ENCODE measurements around the gene NXN.
"Not testable (repeated sequence)": the region's sequence is repeated elsewhere in the genome, so short reads cannot be mapped to it uniquely, and the experiment has no call there.

NXN gene

DNA sequence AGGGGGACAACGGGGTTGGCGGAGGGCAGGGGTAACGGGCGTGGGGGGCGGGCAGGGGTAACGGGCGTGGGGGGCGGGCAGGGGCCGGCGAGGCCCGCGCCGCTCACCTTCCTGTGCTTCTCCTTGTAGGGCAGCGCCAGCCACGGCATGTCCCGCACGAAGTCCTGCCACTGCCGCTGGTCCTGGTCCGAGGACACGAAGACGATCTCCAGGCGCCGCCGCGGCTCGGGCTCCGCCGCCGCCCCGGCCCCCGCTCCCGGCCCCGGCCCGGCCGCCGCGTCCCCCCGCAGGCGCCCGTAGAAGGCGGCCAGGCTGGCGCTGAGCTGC, 401 bp downstream of the NXN start:
- no peak for DNase-seq (ENCODE audit: low read depth)

DNA sequence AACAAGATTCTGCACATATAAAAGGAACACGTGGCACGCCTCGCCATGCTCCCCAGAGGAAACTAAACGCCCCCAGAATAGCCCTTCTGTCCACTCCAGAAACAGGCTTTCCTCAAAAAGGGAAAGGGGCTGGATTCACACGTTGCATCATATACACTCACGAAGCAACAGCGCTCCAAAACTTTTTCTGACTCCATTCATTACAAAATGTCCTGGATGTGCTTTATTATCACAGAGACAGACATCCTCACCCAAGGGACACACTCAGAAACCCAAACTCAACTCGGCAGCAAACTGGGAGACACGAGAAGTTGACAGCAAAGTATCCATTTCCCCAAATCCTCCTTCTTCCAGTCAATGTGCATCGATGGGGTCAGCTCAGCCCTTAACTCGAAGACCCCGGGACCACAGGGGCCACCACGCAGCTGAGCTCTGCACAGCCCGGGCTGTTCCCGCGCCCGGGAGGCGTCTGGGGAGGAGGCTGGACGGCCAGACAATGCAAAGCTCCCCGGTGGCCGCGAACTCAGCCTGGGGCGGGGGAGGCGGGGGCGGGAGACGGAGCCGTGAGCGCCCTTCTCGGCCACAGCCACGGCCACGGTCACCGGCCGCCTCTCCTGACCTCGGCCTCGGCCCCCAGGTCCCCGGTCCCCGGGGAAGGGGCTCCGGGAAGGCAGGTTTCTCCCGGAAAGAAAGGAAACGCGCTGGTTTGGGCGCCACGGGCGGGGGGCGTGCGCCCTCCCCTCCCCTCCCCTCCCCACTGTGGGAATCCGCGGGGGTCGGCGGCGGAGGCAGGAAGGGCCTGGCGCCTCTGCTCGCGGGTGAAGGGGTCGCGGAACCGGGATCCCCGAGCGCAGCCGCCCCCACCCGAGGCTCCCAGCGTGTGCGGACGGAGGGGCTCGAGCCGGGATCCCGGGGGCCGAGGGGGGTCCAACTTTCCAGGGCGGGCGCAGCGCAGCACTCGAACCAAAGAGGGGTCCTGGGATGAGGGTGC, 1.2 kb downstream of the NXN start:
- no peak for DNase-seq (ENCODE audit: low read depth)

DNA sequence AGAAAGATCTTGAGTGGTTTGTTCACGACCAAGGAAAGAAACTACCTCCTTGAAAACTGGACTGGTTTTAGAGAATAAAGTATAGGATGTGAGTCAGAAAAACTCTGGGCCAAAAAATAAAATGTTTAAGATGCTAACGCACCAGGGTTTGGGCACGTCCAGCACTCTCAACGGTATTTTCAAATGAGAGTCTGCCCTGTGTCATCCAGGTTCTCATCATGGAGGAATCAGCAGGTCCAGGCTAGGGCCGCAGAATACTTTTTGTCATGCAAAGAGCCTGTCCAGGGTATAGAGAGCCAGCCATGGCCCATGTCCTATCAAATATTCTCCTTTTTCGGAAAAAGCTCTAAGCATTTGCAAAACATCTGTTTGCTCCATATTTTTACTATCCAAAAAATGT, 2.4 kb downstream of the NXN start:
- DNase-seq (ENCODE audit: low read depth), result no peak

DNA sequence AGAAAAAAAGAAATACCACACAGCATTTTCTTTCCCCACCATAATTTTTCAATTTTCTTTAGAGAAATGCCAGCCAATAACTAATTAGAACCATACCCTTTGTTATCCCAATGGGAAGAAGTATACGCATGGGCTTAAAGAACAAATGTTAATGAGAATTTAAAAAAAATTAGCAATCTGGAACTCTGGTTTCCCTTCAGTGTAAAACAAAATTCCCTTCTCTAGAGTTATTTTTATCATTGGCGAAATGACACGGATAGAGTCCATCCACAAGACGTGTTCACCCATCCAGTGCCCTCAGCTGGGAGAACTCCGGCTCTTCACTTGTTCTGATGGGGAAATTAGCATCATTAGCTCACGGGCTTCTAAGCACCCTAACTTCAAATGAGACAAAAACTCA, 3.3 kb downstream of the NXN start:
- DNase-seq (ENCODE audit: low read depth), result no peak

DNA sequence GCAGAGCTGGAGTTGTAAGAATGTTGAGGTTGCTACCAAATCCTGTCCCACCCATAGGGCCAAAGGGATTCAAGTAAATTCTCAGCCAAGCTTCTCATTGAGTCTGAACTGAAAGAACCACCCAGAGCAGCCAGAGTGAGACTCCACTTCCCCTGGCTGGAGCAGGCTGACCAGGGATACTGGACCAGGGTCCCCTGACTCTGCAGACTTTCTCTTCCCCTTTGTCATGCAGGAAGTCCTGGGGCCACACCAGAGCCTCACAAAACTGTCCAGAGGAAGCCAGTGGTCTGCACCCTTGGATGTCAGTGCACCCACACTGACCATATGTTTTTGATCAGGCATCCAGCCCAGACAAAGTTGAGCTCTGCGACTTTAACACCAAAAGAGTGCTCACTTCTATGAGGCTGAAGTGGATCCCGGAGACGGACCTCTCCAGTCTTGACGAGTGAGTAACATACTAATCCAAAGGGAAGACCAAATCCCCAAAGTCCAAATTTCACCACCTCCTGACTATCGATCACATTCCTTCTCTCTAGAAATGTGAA, 4.1 kb downstream of the NXN start:
- DNase-seq (ENCODE audit: low read depth), result no peak

DNA sequence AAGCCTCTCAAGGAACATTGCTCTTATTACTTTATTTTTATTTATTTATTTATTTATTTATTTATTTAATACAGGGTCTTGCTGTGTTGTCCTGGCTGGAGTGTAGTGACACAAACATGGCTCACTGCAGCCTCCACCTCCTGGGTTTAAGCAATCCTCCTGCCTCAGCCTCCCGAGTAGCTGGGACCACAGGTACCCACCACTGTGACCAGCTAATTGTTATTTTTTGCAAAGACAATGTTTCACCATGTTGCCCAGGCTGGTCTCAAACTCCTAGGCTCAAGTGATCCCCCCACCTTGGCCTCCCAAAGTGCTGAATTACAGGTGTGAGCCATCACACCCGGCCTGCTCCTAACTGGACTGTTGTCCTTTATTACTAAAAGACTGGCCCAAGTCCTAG, 4.8 kb downstream of the NXN start:
- DNase-seq (ENCODE audit: low read depth), result not testable (repeated sequence)

DNA sequence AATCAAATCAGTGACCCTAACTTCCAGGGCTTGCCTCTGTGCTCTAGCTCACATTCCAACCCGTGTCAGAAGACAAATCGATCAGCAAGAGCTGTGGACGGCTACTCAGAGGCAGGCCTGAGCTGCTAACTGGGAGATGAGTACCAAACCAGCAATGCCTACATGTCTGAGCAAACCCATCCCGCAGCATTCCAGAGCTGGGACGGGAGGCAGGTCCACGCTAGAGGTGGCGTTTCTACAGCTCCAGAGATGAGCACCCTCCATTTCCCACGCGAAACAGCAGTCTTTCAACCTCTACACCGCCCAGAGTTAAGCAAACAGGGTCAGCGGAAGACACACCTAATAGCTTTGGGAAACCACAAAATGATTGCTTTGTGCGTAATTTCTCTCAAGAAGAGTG, 6.5 kb downstream of the NXN start:
- DNase-seq (ENCODE audit: low read depth), result no peak

DNA sequence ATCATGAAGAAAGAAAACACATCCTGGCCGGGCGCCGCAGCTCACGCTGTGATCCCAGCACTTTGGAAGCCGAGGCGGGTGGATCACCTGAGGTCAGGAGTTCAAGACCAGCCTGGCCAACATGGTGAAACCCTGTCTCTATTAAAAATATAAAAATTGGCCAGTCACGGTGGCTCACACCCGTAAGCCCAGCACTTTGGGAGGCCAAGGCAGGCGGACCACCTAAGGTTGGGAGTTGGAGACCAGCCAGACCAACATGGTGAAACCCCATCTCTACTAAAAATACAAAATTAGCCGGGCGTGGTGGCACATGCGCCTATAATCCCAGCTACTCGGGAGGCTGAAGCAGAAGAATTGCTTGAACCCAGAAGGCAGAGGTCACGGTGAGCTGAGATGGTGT, 7.7 kb downstream of the NXN start:
- not testable (repeated sequence) for DNase-seq (ENCODE audit: low read depth)

DNA sequence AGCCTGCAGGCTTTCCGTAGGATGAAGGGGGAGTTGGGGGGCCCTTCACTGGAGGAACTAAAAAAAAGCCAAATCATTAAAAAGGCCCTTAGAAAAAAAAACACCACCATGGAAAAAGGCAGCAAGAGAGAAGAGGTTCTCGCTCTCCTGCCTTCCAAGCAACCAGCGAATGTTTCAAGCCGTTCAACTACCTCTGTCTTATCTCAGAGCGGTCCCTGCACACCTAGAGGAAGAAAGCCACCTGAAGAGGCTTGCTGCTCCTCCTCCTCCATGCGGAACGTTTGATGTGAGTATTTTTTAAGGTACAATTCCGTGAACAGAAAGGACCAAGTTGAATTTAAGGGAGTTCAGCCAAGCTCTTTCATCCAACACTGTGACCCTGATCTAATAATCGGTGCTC, 9.2 kb downstream of the NXN start:
- no peak for DNase-seq (ENCODE audit: low read depth)

DNA sequence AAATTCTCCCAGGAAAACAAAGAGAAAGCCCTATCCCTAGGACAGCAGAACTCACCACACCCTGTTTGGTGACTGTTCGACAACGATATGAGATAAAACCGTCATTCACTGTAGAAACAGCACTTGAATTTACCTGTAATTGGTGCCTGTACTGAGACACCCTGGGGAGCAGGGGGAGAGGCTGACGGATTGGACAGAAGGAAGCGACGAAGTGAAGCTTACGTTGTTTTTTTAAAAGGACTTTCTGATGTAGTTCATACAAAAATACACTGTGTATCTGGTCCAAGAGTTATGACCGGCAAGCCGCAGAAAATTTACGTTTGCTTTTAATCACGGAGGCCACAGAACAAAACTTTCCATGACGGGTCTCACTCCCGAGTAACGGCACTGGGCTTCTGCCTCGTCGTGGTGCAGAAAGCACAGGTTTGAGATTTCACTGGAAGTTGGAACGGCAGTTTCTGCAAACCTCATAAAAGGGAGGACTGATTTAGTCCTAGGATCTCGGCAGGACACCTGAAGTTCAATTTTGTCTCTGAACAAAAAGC, 9.7 kb downstream of the NXN start:
- DNase-seq (ENCODE audit: low read depth), result no peak

DNA sequence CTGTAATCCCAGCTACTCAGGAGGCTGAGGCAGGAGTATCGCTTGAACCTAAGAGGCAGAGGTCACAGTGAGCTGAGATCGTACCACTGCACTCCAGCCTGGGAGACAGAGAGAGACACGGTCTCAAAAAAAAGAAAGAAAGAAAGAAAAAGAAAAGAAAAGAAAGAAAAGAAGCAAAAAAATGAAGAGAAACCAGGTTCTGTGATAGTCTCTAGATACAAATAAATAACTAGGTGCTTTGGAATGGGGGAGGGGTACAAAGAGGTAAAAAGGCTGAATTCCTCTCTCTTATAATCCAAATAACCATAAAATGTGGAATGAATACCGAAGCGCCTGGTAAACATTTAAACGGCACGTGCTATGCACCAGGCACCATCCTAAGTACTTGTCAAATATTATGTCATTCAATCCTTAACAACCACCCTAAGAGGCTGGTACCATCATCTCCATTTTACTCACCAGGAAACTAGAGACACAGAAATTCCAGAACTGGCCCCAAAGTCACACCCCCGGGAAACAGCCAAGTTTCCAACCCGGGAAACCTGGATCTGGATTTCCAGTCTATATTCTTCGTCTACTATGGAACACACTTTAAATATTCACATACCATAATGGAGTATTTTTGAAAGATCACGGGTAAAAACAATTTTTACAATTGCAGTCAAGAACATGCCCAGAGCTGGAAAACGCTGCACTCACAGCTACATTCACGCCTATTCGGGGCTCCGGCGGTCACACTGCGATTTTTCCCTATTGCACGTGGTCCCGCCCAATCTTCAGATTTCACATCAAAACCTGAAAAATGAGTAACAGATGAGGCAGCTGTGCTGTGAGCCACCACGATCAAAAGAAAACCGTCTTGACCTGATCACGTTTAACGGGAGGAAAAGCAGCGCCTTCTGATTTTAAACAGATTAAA, 10.5 kb downstream of the NXN start:
- DNase-seq (ENCODE audit: low read depth), result no peak

DNA sequence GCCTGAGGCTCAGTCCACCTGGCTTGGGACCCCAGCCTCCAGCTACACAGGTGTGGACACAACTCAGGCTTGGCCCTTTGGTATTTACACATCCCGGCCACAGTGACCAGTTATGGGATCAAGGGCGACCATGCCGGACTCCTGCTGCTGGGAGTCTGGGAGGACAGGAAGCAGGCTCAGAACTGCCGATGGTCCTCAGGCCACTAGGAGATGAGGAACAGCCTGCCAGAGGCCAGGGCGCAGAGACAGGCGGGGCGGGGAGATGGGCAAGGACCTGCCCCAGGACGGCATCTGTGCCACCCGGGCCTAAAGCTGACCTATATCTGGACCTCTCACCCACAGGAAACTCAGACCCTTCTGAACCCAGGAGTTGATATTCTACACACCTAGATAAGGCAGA, 12.5 kb downstream of the NXN start:
- no peak for DNase-seq (ENCODE audit: low read depth)

DNA sequence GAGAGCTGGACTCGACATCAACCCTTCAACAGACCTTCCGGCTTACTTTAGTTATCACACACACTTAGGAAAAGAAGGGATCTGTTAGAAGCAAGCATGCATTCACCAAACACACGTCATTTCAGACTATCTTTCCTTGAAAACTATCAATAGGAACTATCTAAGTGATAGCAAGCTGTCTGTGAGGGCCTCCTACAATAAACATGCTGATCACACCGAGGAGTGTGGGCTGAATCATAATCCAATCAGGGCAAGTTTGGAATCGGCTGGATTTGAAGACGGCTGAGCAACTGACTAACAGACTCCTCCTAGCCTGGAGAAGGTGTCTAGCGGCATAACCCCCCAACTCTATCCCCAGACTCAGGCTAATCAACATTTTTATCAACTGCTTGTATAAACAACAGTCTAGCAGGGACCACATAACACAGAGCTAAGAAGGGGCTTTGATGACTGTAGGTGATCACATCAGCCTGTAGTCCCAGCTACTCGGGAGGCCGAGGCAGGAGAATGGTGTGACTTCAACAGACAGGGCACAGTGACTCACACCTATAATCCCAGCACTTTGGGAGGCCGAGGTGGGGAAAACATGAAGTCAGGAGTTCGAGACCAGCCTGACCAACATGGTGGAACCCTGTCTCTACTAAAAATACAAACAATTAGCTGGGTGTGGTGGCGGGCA, 14.1 kb downstream of the NXN start:
- DNase-seq (ENCODE audit: low read depth), result no peak

DNA sequence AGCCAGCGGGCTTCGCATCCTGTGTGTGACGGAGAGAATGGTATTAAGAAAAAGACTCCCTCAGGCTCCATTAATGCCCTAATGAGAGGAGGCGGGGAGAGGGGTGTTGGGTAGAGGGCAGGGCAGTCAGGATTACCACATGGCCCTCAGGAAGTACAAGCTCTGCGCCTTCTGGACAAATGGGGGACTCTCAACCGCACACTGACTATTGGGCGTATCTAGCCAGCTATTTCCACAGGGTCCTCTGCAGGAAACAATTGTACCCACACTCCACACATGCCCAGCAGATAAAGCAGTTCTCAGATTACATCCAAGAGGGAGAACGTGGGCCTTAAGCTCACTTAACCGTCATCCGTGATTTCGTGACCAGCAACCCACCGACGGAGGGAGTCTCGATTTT, 14.7 kb downstream of the NXN start:
- no peak for DNase-seq (ENCODE audit: low read depth)

DNA sequence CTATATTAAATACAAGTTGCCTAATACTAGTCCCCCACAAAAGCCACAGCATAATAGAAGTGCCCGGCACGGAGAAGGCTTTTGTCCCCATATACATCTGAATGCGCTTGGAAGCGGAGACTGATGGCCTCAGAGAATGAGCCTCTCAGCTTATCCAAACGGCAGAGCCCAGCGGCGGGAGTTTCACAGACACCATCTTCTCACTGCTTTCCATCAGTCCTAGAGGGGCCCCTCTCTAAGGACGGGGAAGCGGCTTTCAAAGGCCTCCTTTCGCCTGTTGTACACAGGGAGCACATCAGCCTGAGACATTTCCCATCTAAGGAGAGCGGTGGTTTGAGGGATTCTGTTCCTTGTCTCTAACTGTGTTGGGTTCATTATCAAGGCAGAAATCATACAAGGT, 16.9 kb downstream of the NXN start:
- no peak for DNase-seq (ENCODE audit: low read depth)

DNA sequence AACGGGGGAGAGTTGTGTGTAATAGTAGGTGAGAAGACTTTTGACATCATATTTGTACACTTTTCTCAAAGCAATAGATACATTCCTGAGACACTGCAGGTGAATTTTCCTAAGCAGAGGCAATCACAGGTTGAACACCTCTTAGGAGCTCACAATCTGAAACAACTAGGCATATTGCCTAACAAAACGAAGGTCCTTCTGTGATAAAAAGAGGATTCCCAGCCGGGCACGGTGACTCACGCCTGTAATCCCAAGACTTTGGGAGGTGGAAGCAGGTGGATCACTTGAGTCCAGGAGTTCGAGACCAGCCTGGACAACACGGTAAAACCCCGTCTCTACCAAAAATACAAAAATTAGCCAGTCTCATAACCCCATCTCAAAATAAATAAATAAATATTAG, 17.4 kb downstream of the NXN start:
- no peak for DNase-seq (ENCODE audit: low read depth)

DNA sequence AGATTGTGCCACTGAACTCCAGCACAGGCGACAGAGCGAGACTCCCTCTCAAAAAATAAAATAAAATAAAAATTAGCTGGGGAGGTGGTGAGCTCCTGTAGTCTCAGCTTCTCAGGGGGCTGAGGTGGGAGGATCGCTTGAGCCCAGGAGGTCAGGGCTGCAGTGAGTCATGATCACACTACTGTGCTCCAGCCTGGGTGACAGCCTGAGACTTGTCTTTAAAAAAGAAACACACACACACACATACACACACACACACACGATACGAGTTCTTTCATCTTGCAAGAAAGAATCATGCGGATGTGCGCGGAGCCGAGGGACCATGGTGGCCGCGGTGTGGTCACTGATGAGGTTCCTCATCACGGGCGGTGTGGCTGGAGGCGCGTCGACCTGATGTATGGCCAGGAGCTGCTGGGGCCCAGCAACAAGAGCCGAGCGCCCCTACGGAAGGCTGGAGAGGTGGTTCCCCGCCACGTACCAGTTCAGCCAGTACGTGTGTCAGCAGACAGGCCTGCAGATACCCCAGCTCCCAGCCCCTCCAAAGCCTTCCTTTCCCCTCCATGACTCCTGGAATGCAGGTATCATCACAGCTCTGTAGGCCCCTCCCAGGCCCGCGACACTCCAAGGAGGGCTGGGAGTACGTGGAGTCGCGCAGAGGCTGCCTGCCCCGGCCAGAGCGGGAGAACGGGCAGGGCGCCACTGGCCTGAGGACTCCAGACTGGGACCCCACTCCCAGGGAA, 20.7 kb downstream of the NXN start:
- DNase-seq (ENCODE audit: low read depth), result no peak

DNA sequence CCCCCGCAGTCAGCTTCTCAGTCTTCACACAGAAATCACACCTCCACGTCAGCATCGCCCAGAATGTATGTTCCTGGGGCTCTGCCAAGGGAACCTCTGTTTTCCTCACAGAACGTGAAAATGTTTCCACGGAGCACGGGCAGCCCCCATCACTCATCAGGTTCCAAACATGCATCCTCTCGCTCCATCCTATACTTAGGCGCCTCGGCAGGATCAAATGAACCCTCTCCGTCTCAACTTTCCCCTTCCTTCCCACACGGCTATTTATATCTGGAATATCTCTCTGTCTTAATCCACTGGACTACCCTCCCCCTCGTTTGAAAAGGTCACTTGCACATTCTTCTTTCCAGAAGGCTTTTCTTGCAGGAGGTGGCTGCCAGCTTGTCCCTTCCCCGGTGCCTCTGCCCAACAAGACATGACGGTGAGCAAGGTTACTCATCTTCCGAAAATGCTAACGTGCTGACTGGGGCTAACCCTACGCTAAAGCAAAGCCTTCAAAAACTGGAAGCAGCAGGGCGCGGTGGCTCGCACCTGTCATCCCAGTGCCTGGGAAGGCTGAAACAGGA, 21.6 kb downstream of the NXN start:
- no peak for DNase-seq (ENCODE audit: low read depth)

DNA sequence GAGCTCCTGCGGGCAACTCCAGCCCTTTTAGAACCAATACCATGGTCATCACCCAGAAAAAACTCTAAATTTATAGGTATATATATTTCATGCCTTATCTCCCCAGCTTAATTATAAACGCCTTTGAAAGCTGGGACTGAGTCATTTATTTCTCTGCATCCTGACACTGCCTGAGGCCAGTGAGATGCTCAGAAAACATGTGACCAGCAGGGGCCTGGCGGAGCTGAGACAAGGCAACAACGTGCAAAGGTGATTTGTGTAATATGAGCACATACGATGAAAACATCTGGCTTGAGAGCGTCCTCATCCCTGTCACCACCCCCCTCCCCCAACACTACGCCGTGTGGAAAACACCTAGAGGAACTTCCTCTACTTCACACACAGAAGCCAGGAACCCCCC, 22.7 kb downstream of the NXN start:
- DNase-seq (ENCODE audit: low read depth), result no peak

DNA sequence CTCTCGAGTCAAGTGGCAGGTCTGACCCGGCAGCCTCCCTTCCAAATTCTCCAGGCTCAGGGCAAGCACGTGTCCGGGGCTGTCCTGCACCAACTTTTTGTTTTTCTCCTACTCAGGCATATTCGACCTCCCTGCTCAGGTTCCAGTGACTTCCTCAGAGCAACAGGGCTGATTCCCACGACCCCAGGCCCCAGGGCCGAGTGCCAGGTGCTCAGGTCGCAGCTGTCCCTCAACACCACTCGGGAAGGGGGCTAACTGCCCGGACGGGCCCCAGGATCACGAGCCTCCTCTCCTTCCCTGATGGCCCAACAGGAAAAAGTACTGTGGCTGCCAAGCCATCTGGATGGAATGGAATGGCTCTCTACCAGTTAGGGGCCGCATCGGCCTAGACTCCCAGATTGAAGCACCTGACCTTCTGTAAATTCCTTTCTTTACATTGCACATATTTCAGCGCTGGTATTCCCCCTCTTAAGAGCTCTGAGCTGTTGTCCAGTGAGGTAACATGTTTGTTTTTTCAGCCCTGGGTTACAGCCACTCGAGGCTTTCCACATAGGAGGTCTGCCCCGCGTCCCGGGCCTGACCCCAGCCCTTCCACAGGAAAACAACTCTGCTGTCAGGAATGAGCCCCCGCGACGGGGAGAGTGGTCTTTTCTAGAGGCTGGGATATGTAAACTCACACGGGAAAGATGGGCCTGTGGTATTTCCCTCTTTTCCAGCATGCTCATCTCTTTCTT, 25.0 kb downstream of the NXN start:
- no peak for DNase-seq (ENCODE audit: low read depth)
